GM18498 (cell line): ENCODE measurements around the gene CERS6.
"Not testable (repeated sequence)": the region's sequence is repeated elsewhere in the genome, so short reads cannot be mapped to it uniquely, and the experiment has no call there.

Experiments
- ATAC-seq: cut with Tn5 transposase; IDR thresholded peaks from one replicate; pipeline ENCODE4 v1.9.1; 2021; ENCODE audit warnings: mild to moderate bottlenecking, moderate library complexity; ENCODE audit not compliant: unreplicated experiment

CERS6 gene

DNA sequence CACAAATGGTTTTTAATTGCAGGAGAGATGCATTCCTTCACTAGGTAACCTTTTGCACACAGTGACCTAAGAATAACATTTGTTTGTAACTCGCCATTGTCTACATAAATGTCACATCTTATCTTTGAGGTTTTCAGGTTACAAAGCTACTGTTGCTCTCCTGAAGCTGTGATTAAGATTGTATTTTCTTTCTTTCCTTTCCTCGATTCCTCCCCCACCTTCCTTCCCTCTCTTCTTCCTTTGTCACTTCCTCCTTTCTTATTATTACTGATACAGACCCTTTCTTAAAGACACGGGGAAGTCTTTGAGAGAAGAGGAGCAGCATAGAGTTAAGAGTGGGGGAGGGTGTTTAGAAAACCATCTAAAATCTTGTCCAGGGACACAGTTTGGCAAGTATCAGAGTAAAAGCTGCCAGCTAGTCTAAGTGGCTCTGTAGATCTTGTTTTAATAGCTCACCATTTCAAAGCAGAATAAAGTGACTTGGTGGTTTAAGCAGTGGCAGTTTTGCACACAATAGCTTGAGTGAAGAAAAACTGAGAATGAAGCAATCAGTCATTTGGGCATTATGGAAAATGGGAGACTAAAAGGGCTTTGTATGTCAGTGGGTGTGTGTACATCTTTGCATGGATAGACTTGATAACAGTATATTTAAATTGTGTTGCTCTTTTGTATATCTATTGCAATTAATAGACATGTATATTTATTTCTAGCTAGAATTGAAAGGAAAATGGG is 10.9 kb downstream of the CERS6 start:
- ATAC-seq = no peak

GRCh38 chr2:168467729-168468128 is 11.7 kb downstream of the CERS6 start:
- no peak for ATAC-seq

GRCh38 chr2:168468354-168468753 is 12.3 kb downstream of the CERS6 start:
- no peak for ATAC-seq

DNA sequence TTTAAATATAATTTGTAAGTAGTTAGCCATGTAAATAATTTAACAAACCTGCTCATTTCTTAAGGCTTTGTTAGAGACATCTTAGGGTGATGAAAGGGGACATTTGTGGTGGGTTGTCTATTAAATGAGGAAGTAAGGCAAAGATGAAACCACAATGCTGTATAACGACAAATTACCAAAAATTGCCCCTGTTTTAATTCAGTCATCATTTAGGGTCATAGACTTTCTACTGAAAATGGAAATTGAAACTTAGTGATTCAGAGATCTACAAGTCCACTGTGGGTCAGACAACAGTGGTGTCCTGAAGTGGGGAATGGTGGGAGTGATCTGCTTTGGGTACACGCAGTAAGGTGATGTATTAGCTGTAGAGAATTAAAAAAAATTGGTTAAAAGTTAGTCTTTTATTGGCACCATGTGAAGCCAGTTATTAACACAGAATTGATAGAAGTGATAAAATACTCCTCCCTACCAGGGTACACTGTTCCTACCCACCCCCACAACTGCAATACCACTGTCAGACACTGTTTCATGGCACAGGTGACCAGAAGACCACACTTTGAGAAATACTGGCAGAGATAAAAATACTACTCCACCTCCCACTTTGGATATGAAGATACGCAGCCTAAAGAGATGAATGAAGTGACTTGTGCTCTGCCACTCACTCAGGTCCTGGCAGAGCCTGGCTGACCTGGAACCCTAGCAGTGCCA is 13.4 kb downstream of the CERS6 start:
- ATAC-seq = peak; percentile 67

DNA sequence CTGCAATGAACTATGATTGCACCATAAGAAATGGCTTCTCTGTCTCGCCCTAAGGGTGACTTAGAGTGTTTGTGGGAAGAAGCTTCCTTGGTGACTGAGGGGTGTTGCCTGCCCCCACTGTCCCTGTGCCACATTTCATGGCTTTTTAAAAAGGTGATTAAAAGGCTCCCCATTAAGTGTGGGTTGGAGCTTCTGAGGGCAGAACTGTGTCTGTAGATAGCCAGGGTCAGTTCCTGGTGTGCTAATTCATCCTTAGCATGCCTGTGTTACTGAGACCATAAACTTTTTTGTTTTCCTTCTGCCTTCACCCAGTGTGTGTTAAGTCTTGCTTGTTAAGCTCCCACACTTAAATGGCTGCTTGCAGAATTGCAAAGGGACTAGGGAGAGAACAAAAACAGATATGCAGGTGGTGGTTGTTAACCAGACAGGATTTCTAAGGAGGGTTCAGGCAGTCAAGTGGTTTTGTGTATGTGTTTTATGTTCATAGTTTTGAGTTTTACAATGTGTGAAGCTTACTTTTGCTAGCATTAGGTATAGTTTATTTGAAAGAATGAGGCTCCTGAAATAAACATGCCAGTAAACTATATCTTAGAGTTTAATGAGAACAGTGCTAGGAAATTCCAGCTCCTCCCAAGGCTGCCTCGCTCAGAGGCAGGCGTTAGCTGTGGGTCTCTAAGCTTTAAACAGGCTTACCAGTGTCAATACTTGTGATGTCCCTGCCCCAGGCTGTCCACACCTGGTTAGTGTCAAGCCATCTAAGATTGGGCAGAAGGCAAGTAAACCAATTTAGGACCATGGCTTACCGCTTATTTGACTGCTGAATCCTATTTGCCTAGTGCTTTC is 14.5 kb downstream of the CERS6 start:
- ATAC-seq = peak; percentile 41

DNA sequence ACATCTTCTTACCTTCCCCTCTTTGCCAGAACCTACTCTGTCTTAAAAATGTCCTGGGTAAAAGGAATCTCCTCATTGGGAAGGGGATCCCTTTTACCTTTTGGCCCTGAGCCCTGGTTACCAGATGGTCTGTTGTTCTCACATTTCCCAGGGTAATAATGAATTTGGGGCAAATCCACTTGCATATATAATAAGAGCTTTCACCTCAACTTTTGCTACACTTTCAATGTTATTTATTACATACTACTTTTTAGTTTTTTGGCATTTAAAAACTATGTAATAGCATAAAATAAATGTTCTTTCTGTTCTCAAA is 15.0 kb downstream of the CERS6 start:
- no peak for ATAC-seq

DNA sequence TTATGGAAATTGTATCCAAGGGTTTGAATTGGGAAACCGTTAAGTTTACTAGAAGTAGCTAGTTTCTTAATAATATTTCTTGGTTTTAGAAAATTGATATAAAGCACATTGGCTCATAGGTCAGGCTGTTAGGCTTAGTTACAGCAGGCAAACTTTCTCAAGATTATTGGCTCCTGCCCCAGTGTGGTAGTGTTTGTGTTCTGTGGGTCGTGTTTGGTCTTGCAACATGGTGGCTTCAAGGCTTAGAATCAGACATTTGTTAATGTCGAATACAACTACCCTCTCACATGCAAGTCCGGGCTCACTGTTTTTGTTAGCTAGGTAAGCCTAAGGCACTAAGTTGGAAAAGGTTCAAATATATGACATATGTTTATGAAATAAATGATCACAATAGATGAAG is 19.6 kb downstream of the CERS6 start:
- no peak for ATAC-seq

DNA sequence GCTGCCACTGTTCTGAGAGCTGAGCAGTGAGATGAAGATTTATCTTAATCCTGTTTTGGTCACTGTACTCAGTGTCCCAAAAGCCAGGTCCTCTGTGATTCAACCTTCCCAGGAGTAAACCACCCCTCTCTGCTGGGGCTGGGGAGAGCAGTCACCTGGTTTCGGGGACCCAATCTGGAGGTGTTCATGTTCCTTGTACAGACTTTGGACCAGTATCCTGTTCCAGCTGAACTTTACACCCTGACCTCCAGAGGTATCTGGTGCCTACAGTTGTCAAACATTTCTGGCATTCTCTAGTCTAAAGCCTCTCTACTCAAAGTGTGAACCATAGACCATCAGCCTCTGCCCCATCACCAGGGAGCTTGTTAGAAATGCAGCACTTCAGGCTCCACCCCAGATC is 22.1 kb downstream of the CERS6 start:
- ATAC-seq = no peak

- no peak for ATAC-seq
Observed at GRCh38 chr2:168480356-168480755, 24.3 kb downstream of the CERS6 start.

GRCh38 chr2:168480825-168481585 is 24.9 kb downstream of the CERS6 start:
- ATAC-seq = no peak

DNA sequence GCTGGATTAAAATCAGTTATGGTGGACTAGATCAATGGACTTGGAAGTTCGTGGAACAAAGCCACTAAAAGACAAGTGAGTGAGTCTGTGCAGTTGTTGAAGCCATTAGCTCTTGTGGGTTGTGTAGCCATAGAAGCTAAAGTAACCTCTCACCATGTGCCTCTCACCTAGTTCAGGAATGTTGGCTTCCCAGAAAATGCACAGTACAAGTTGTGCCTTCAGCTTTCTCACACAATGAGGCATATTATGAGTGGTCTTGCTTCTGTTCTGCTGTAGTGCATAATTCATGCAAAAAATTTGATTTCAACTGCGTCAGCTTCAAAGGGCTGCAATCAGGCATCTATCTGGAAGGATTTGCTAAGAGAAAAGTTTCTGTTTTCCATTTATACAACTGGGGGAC is 26.2 kb downstream of the CERS6 start:
- ATAC-seq = no peak

DNA sequence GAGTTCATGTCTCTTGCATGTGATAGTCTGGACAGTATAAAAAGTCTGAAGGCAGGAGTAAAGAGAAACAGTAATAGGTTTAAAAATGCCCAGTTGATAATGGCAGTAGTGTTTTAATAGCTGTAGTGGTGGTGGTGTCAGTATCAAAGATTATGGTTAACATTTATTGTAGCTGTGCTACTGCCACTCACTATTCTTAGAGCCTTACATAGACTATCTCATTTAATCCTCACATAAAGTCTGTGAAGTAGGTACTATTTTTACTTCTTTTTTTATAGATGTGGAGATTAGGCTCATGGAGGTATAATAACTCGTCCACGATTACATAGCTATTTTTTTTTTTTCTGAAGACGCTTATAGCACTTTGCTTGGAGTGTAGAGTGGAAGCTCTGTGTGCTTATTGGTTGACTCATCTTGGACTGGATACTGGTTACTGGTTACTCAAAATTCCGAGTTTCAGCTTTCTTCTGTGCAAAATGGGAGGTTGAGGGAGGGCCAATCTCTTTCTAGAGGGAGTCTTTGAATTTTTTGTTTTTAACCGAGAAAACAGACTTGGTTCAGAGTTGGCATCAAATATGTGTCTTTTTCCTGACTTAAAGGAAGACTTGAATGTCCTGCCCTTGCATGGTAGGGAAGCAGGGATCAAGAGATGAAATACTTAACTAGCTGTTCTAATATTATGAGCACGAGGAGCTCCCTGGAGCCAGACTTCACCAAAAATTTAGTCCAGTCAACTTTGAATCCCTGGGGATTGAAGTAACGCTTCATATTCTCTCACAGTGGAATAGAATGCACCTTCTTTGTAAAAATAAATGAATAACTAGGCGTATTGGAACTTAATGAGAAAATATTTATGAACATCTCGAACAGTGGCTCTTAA is 27.1 kb downstream of the CERS6 start:
- ATAC-seq = no peak

- ATAC-seq = no peak
Observed at GRCh38 chr2:168486477-168486876, 30.4 kb downstream of the CERS6 start.

GRCh38 chr2:168490015-168490874 is 34.2 kb downstream of the CERS6 start:
- ATAC-seq = peak; percentile 94

DNA sequence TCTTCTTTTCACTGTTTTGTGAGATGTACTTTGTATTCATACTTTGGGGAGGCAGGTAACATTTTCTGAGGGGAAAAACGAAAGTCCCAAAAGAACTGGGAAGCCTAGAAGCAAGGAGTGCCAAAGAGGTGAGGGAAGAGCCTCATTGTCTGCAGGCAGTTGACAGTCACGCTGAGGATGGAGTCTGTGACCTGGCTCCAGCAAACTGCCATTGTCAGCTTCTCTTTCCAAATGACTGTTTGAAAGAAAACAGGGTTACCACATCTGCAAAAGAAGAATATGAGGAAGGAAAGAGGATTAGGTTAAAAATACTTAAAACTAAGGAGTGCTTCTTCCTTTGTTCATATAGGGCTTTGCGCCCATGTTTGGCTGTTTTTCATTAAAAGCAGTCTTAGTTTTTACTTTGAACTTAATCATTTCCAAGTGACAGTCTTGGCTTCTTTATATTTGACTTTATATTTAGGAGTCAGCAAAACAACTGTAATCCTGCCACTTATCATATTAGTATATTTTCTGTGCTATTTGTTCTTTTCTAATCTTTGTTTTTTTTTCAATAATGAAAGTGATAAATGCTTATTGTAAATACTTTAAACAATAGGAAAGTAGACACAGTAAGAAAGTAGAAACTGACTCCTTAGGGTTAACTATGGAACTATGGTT is 35.0 kb downstream of the CERS6 start:
- no peak for ATAC-seq

- not testable (repeated sequence) for ATAC-seq
Observed at GRCh38 chr2:168491728-168492127, 35.7 kb downstream of the CERS6 start.

DNA sequence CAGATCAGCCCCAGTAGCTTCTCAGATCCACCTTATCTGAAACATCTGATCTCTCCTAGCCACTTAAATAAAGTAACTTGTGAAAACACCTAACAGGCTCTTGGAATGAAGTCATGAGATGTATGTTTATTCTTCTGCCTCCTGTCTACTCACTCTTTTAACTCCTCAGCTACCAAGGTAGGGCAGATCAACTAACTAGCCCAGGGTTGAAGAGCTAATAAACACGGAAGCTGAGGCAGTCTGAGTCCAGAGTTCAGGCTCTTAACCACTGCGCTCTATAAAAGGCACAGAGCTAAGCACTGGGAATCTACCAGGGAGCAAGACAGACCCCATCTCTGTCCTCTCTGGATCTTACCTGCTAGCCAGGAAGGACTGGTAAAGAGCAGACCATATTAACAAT is 37.1 kb downstream of the CERS6 start:
- ATAC-seq = not testable (repeated sequence)

GRCh38 chr2:168494190-168494711 is 38.2 kb downstream of the CERS6 start:
- ATAC-seq = no peak
